WTC11 (cell line): ENCODE results near the gene GGA1. TPM values are rescaled to one million over a fixed set of nuclear protein-coding genes. Genes with fewer than 3 reads are reported as not detected.

Experiments used
- ATAC-seq: fragments of 200-7000 bp; cut with Tn5 transposase; 2 replicates; pipeline ENCODE4 v1.10.0; 2021; ENCODE audit warnings: mild to moderate bottlenecking, moderate library complexity
- CTCF ChIA-PET: fragments of 300-600 bp; sonication (Branson Sonifier 250); formaldehyde crosslinking; loops from one replicate; lab custom pipeline; 2021; ENCODE audit warnings: antibody characterized with exemption; lab: Charles Lee
- POLR2A ChIA-PET: fragments of 350-600 bp; sonication (Branson Sonifier 250); formaldehyde crosslinking; loops from one replicate; lab custom pipeline; 2021; ENCODE audit warnings: antibody characterized with exemption; lab: Charles Lee
- DNase-seq: peaks from one replicate; pipeline ENCODE4 v3.0.0; 2021; ENCODE audit warnings: low spot score
- H3K27ac Mint-ChIP-seq: 2 replicates; pipeline ENCODE4 v1.8.0; 2021; ENCODE audit warnings: mixed read lengths
- H3K27me3 Mint-ChIP-seq: 2 replicates; pipeline ENCODE4 v1.8.0; 2021; ENCODE audit warnings: low read depth, mild to moderate bottlenecking, moderate library complexity, mixed read lengths
- H3K36me3 Mint-ChIP-seq: 2 replicates; pipeline ENCODE4 v1.8.0; 2021; ENCODE audit warnings: mixed read lengths
- H3K4me1 Mint-ChIP-seq: 2 replicates; pipeline ENCODE4 v1.8.0; 2022; ENCODE audit warnings: mixed read lengths
- H3K4me3 Mint-ChIP-seq: 2 replicates; pipeline ENCODE4 v1.8.0; 2021; ENCODE audit warnings: mild to moderate bottlenecking, moderate library complexity, mixed read lengths
- H3K9me3 Mint-ChIP-seq: 2 replicates; pipeline ENCODE4 v1.8.0; 2021; ENCODE audit warnings: mixed read lengths
- CREB1 ChIP-seq: sonication (generic); formaldehyde crosslinking; IDR thresholded peaks from 2 replicates; pipeline ENCODE4 v1.8.0; 2023; ENCODE audit warnings: mild to moderate bottlenecking, missing genetic modification reagents
- ELF4 ChIP-seq: sonication (generic); formaldehyde crosslinking; IDR thresholded peaks from 2 replicates; pipeline ENCODE4 v1.8.1; 2022; ENCODE audit warnings: low read depth, mild to moderate bottlenecking, moderate library complexity, missing genetic modification reagents
- ETV6 ChIP-seq: sonication (generic); formaldehyde crosslinking; IDR thresholded peaks from 2 replicates; pipeline ENCODE4 v1.8.1; 2022; ENCODE audit warnings: mild to moderate bottlenecking, missing genetic modification reagents
- FOXJ3 ChIP-seq: sonication (generic); formaldehyde crosslinking; IDR thresholded peaks from 2 replicates; pipeline ENCODE4 v1.9.0; 2021; ENCODE audit warnings: missing genetic modification reagents, mild to moderate bottlenecking, borderline replicate concordance
- GABPB1 ChIP-seq: sonication (generic); formaldehyde crosslinking; IDR thresholded peaks from 2 replicates; pipeline ENCODE4 v1.8.1; 2023; ENCODE audit warnings: mild to moderate bottlenecking, missing genetic modification reagents
- JAZF1 ChIP-seq: fragments of 250-450 bp; sonication (Bioruptor Pico); IDR thresholded peaks from 2 replicates; pipeline ENCODE4 v1.9.0; 2021; ENCODE audit warnings: moderate library complexity, mild to moderate bottlenecking, inconsistent platforms
- KAT7 ChIP-seq: sonication (generic); formaldehyde crosslinking; IDR thresholded peaks from 2 replicates; pipeline ENCODE4 v1.8.1; 2023; ENCODE audit warnings: missing genetic modification reagents, mild to moderate bottlenecking, borderline replicate concordance
- NFE2L1 ChIP-seq: sonication (generic); formaldehyde crosslinking; IDR thresholded peaks from 2 replicates; pipeline ENCODE4 v1.8.1; 2023; ENCODE audit warnings: missing genetic modification reagents
- NR1H2 ChIP-seq: sonication (generic); formaldehyde crosslinking; IDR thresholded peaks from 2 replicates; pipeline ENCODE4 v1.9.0; 2021; ENCODE audit warnings: mild to moderate bottlenecking, moderate library complexity, missing genetic modification reagents
- RORB ChIP-seq: fragments of 250-450 bp; sonication (Bioruptor Pico); IDR thresholded peaks from 2 replicates; pipeline ENCODE4 v1.9.0; 2021; ENCODE audit warnings: mild to moderate bottlenecking
- SMAD4 ChIP-seq: sonication (generic); formaldehyde crosslinking; IDR thresholded peaks from 2 replicates; pipeline ENCODE4 v1.8.0; 2022; ENCODE audit warnings: mild to moderate bottlenecking, missing genetic modification reagents
- STAT6 ChIP-seq: sonication (generic); formaldehyde crosslinking; conservative IDR thresholded peaks from 2 replicates; pipeline ENCODE4 v1.8.1; 2023; ENCODE audit warnings: mild to moderate bottlenecking, low read depth, missing genetic modification reagents, moderate library complexity
- USF1 ChIP-seq: sonication (generic); formaldehyde crosslinking; IDR thresholded peaks from 2 replicates; pipeline ENCODE4 v1.8.0; 2022; ENCODE audit warnings: mild to moderate bottlenecking, missing genetic modification reagents
- USF2 ChIP-seq: sonication (generic); formaldehyde crosslinking; IDR thresholded peaks from 2 replicates; pipeline ENCODE4 v1.8.1; 2023; ENCODE audit warnings: mild to moderate bottlenecking, missing genetic modification reagents, moderate library complexity
- total RNA-seq: library from RNA; stranded (reverse); gene quantifications from 3 replicates; pipeline ENCODE4 v1.2.3, GENCODE V29; 2021
- TF ChIP-seq, protein P1 (sequence below): fragments of 250-450 bp; sonication (Bioruptor Pico); IDR thresholded peaks from 2 replicates; pipeline ENCODE4 v1.9.0; 2021; ENCODE audit warnings: mild to moderate bottlenecking, borderline replicate concordance
- TF ChIP-seq, protein P2 (sequence below): sonication (generic); formaldehyde crosslinking; IDR thresholded peaks from 2 replicates; pipeline ENCODE4 v1.8.1; 2022; ENCODE audit warnings: low read depth, mild to moderate bottlenecking, moderate library complexity, missing genetic modification reagents, borderline replicate concordance
- TF ChIP-seq, protein P3 (sequence below): sonication (generic); formaldehyde crosslinking; IDR thresholded peaks from 2 replicates; pipeline ENCODE4 v1.8.1; 2023; ENCODE audit warnings: mild to moderate bottlenecking, missing genetic modification reagents, moderate library complexity

Gene GGA1
- total RNA-seq, 1 experiment from 2014 or later: 66.3 TPM

DNA sequence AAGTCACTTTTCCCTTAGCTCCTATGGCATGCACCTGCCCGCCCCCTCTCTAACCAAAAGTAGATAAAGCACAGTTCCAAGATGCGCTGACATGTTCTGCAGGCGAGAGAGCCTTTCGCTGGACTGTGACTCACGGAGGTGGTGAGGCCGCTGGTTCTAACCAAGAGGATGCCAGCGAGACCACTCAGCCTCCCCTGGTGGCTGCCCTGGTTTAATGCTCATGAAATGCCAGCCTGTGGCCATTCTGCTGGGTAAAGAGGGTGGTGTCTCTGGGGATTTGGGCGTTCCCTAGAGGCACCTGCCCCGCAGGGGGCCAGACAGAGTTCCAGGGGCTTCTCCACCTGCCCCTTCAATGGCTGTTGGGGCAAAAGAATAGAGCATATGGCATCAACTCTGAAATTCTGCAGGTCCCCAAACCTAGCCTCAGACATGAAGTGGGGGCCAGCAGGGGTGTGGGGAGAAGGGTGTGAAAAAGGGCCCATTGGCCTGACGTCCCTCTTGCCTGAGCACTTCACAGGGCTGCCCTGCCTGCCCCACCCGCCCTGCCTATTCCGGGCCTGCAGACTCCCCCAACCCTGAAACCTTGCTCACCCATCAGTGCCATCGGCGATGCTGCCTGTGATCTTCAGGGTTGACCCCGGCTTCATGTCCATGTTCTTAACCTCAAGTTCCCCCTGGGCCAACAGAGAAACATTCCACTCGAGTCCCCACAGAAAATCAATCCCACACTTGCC lies 37.2 kb upstream of the GGA1 start (continued):
- TF ChIP-seq, protein P1, sequence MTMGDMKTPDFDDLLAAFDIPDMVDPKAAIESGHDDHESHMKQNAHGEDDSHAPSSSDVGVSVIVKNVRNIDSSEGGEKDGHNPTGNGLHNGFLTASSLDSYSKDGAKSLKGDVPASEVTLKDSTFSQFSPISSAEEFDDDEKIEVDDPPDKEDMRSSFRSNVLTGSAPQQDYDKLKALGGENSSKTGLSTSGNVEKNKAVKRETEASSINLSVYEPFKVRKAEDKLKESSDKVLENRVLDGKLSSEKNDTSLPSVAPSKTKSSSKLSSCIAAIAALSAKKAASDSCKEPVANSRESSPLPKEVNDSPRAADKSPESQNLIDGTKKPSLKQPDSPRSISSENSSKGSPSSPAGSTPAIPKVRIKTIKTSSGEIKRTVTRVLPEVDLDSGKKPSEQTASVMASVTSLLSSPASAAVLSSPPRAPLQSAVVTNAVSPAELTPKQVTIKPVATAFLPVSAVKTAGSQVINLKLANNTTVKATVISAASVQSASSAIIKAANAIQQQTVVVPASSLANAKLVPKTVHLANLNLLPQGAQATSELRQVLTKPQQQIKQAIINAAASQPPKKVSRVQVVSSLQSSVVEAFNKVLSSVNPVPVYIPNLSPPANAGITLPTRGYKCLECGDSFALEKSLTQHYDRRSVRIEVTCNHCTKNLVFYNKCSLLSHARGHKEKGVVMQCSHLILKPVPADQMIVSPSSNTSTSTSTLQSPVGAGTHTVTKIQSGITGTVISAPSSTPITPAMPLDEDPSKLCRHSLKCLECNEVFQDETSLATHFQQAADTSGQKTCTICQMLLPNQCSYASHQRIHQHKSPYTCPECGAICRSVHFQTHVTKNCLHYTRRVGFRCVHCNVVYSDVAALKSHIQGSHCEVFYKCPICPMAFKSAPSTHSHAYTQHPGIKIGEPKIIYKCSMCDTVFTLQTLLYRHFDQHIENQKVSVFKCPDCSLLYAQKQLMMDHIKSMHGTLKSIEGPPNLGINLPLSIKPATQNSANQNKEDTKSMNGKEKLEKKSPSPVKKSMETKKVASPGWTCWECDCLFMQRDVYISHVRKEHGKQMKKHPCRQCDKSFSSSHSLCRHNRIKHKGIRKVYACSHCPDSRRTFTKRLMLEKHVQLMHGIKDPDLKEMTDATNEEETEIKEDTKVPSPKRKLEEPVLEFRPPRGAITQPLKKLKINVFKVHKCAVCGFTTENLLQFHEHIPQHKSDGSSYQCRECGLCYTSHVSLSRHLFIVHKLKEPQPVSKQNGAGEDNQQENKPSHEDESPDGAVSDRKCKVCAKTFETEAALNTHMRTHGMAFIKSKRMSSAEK (CRISPR knock-in tag): no peak
- TF ChIP-seq USF1 (no peak), JAZF1 (no peak), SMAD4 (CRISPR knock-in tag) (no peak)
- TF ChIP-seq, all 79 proteins: peak for 0

GRCh38 chr22:37571992-37572373 lies 36.7 kb upstream of the GGA1 start:
- Mint-ChIP-seq H3K4me3 (no peak overlapping the region), H3K27ac (no peak overlapping the region), H3K27me3 (peaks cover 8% of the 10 kb centered on the region), H3K4me1 (peaks cover 27% of the 10 kb centered on the region), H3K36me3 (no peaks in the 10 kb centered on the region), H3K9me3 (no peaks in the 10 kb centered on the region)
- ChIA-PET CTCF (interaction anchor here (0.7 to 20.7 kb wide), 2 partner anchors 20 to 26 kb away, joined by 3 to 728 read pairs; no protein-coding TSS in a partner anchor), POLR2A (no interaction called here)
- DNase-seq: no peak
- no peak for ATAC-seq
- no peak for TF ChIP-seq STAT6 (CRISPR knock-in tag)
- TF ChIP-seq ELF4 (CRISPR knock-in tag): no peak
- TF ChIP-seq RORB: no peak
- TF ChIP-seq USF2 (CRISPR knock-in tag): no peak
- no peak for TF ChIP-seq FOXJ3 (CRISPR knock-in tag)
- TF ChIP-seq JAZF1: no peak
- no peak for TF ChIP-seq CREB1
- TF ChIP-seq, protein P2, sequence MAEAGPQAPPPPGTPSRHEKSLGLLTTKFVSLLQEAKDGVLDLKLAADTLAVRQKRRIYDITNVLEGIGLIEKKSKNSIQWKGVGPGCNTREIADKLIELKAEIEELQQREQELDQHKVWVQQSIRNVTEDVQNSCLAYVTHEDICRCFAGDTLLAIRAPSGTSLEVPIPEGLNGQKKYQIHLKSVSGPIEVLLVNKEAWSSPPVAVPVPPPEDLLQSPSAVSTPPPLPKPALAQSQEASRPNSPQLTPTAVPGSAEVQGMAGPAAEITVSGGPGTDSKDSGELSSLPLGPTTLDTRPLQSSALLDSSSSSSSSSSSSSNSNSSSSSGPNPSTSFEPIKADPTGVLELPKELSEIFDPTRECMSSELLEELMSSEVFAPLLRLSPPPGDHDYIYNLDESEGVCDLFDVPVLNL (CRISPR knock-in tag): no peak
- TF ChIP-seq NR1H2 (CRISPR knock-in tag): no peak
- TF ChIP-seq, protein P3, sequence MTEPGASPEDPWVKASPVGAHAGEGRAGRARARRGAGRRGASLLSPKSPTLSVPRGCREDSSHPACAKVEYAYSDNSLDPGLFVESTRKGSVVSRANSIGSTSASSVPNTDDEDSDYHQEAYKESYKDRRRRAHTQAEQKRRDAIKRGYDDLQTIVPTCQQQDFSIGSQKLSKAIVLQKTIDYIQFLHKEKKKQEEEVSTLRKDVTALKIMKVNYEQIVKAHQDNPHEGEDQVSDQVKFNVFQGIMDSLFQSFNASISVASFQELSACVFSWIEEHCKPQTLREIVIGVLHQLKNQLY (CRISPR knock-in tag): no peak
- TF ChIP-seq ETV6: no peak
- TF ChIP-seq KAT7 (CRISPR knock-in tag): no peak
- TF ChIP-seq GABPB1 (CRISPR knock-in tag): no peak
- no peak for TF ChIP-seq NFE2L1 (CRISPR knock-in tag)
